ENCODE measurements around the gene FLNC.

DNA sequence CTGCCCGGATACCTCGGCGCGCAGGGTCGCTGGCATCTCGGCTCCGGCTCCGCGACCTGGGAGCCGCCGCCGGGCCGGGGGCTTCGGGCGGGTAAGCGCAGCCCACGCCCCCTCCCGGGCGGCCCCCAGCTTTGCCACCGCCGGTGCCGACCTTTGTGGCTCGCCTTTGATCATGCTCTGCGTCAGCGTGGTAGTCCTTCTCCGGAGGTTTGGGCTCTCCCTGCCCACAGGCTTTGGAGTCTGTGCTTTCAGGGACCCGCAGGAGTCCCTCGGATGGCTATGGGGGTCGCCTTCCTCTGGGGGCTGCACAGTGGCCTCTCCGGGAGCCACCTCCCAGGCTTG, 39.7 kb downstream of the FLNC start:
- no peak for TF ChIP-seq POLR2A (IDR thresholded peaks at IDR 0.05)
- TF ChIP-seq, protein P1, sequence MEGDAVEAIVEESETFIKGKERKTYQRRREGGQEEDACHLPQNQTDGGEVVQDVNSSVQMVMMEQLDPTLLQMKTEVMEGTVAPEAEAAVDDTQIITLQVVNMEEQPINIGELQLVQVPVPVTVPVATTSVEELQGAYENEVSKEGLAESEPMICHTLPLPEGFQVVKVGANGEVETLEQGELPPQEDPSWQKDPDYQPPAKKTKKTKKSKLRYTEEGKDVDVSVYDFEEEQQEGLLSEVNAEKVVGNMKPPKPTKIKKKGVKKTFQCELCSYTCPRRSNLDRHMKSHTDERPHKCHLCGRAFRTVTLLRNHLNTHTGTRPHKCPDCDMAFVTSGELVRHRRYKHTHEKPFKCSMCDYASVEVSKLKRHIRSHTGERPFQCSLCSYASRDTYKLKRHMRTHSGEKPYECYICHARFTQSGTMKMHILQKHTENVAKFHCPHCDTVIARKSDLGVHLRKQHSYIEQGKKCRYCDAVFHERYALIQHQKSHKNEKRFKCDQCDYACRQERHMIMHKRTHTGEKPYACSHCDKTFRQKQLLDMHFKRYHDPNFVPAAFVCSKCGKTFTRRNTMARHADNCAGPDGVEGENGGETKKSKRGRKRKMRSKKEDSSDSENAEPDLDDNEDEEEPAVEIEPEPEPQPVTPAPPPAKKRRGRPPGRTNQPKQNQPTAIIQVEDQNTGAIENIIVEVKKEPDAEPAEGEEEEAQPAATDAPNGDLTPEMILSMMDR (IDR thresholded peaks at IDR 0.05): no peak

Data from esophagus squamous epithelium (tissue), 4 donors.